SK-N-SH treated with all-trans-retinoic acid at 6 μM for 48 hours (cell line): ENCODE results near the gene KRTAP10-3.

ENCODE experiments used
- ATAC-seq: fragments of 200-7000 bp; cut with Tn5 transposase; 3 replicates; pipeline ENCODE4 v1.9.1; 2020; ENCODE audit warnings: mild to moderate bottlenecking, moderate library complexity
- ARNTL ChIP-seq: fragments of 450-650 bp; formaldehyde crosslinking; IDR thresholded peaks from 2 replicates; pipeline ENCODE4 v1.5.0; 2020; ENCODE audit warnings: low read depth, mild to moderate bottlenecking, moderate library complexity, borderline replicate concordance
- BACH2 ChIP-seq: fragments of 250-450 bp; sonication (Bioruptor Pico); IDR thresholded peaks from 2 replicates; pipeline ENCODE4 v1.9.0; 2021; ENCODE audit warnings: mild to moderate bottlenecking, borderline replicate concordance
- CSDC2 ChIP-seq: fragments of 250-450 bp; sonication (Bioruptor Pico); IDR thresholded peaks from 2 replicates; pipeline ENCODE4 v1.5.0; 2020; ENCODE audit warnings: mild to moderate bottlenecking, moderate library complexity
- GLIS3 ChIP-seq: fragments of 250-450 bp; sonication (Bioruptor Pico); IDR thresholded peaks from 2 replicates; pipeline ENCODE4 v1.5.0; 2020; ENCODE audit warnings: mild to moderate bottlenecking, moderate library complexity
- ISL1 ChIP-seq: fragments of 250-450 bp; sonication (Bioruptor Pico); IDR thresholded peaks from 2 replicates; pipeline ENCODE4 v2.1.2; 2022; ENCODE audit warnings: mild to moderate bottlenecking, moderate library complexity
- OSR1 ChIP-seq: fragments of 250-450 bp; sonication (Bioruptor Pico); IDR thresholded peaks from 2 replicates; pipeline ENCODE4 v1.8.0; 2022; ENCODE audit warnings: moderate library complexity, mild to moderate bottlenecking, inconsistent platforms
- RARB ChIP-seq: fragments of 250-450 bp; sonication (Bioruptor Pico); IDR thresholded peaks from 2 replicates; pipeline ENCODE4 v1.8.0; 2021; ENCODE audit warnings: mild to moderate bottlenecking, moderate library complexity
- SNAI2 ChIP-seq: fragments of 250-450 bp; sonication (Bioruptor Pico); IDR thresholded peaks from 2 replicates; pipeline ENCODE4 v1.5.0; 2020; ENCODE audit warnings: mild to moderate bottlenecking, moderate library complexity
- ZNF70 ChIP-seq: fragments of 450-650 bp; formaldehyde crosslinking; IDR thresholded peaks from 2 replicates; pipeline ENCODE4 v1.5.0; 2020; ENCODE audit warnings: mild to moderate bottlenecking, moderate library complexity
- TF ChIP-seq, protein P1 (sequence below): fragments of 250-450 bp; sonication (Bioruptor Pico); IDR thresholded peaks from 2 replicates; pipeline ENCODE4 v1.5.1; 2021; ENCODE audit warnings: mild to moderate bottlenecking, moderate library complexity
- TF ChIP-seq, protein P2 (sequence below): fragments of 250-450 bp; sonication (Bioruptor Pico); IDR thresholded peaks from 2 replicates; pipeline ENCODE4 v1.5.0; 2020; ENCODE audit warnings: mild to moderate bottlenecking, moderate library complexity
- TF ChIP-seq, protein P3 (sequence below): fragments of 250-450 bp; sonication (Bioruptor Pico); IDR thresholded peaks from 2 replicates; pipeline ENCODE4 v1.8.0; 2020; ENCODE audit warnings: mild to moderate bottlenecking, moderate library complexity, borderline replicate concordance
- TF ChIP-seq, protein P4 (sequence below): fragments of 250-450 bp; sonication (Bioruptor Pico); IDR thresholded peaks from 2 replicates; pipeline ENCODE4 v1.8.0; 2021; ENCODE audit warnings: low read depth, mild to moderate bottlenecking, moderate library complexity, borderline replicate concordance

KRTAP10-3 gene

DNA sequence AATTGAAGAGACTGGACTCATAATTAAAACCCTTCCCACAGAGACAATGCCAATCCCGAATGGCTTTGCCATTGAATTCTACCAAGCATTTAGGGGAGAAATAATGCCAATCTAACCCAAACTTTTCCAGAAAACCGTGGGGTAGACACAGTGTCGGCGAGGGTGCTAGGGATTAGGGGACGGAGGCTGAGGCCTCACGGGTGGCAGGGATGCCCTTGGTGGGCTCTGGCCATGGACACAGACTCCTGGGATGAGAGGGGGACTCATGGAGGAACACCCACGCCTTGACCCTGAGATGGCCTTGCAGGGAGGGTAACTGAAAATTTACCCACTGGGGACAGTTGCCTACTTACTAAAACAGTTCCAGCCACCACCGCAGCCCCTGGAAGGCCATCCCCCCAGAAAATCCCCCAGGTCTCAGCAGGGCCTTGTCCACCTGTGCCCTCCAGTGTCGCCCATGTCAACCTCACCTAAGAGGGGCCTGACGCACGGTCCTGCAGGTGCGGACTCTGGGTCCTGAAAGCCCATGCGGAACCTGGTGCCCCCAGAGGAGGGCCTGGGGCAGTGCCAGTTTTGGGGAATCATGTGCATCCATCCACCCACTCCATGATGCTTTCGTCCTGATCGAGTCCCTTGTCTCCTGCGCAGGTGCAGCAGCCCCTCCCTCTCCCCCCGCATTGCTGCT lies 19.9 kb upstream of the KRTAP10-3 start:
- no peak for ATAC-seq
- TF ChIP-seq, protein P1, sequence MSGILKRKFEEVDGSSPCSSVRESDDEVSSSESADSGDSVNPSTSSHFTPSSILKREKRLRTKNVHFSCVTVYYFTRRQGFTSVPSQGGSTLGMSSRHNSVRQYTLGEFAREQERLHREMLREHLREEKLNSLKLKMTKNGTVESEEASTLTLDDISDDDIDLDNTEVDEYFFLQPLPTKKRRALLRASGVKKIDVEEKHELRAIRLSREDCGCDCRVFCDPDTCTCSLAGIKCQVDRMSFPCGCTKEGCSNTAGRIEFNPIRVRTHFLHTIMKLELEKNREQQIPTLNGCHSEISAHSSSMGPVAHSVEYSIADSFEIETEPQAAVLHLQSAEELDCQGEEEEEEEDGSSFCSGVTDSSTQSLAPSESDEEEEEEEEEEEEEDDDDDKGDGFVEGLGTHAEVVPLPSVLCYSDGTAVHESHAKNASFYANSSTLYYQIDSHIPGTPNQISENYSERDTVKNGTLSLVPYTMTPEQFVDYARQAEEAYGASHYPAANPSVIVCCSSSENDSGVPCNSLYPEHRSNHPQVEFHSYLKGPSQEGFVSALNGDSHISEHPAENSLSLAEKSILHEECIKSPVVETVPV (CRISPR knock-in tag), result no peak
- TF ChIP-seq, protein P2, sequence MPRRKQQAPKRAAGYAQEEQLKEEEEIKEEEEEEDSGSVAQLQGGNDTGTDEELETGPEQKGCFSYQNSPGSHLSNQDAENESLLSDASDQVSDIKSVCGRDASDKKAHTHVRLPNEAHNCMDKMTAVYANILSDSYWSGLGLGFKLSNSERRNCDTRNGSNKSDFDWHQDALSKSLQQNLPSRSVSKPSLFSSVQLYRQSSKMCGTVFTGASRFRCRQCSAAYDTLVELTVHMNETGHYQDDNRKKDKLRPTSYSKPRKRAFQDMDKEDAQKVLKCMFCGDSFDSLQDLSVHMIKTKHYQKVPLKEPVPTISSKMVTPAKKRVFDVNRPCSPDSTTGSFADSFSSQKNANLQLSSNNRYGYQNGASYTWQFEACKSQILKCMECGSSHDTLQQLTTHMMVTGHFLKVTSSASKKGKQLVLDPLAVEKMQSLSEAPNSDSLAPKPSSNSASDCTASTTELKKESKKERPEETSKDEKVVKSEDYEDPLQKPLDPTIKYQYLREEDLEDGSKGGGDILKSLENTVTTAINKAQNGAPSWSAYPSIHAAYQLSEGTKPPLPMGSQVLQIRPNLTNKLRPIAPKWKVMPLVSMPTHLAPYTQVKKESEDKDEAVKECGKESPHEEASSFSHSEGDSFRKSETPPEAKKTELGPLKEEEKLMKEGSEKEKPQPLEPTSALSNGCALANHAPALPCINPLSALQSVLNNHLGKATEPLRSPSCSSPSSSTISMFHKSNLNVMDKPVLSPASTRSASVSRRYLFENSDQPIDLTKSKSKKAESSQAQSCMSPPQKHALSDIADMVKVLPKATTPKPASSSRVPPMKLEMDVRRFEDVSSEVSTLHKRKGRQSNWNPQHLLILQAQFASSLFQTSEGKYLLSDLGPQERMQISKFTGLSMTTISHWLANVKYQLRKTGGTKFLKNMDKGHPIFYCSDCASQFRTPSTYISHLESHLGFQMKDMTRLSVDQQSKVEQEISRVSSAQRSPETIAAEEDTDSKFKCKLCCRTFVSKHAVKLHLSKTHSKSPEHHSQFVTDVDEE (CRISPR knock-in tag), result no peak
- TF ChIP-seq GLIS3 (no peak), CSDC2 (no peak), OSR1 (CRISPR knock-in tag) (no peak)
- TF ChIP-seq, protein P3, sequence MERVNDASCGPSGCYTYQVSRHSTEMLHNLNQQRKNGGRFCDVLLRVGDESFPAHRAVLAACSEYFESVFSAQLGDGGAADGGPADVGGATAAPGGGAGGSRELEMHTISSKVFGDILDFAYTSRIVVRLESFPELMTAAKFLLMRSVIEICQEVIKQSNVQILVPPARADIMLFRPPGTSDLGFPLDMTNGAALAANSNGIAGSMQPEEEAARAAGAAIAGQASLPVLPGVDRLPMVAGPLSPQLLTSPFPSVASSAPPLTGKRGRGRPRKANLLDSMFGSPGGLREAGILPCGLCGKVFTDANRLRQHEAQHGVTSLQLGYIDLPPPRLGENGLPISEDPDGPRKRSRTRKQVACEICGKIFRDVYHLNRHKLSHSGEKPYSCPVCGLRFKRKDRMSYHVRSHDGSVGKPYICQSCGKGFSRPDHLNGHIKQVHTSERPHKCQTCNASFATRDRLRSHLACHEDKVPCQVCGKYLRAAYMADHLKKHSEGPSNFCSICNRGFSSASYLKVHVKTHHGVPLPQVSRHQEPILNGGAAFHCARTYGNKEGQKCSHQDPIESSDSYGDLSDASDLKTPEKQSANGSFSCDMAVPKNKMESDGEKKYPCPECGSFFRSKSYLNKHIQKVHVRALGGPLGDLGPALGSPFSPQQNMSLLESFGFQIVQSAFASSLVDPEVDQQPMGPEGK (CRISPR knock-in tag), result no peak

DNA sequence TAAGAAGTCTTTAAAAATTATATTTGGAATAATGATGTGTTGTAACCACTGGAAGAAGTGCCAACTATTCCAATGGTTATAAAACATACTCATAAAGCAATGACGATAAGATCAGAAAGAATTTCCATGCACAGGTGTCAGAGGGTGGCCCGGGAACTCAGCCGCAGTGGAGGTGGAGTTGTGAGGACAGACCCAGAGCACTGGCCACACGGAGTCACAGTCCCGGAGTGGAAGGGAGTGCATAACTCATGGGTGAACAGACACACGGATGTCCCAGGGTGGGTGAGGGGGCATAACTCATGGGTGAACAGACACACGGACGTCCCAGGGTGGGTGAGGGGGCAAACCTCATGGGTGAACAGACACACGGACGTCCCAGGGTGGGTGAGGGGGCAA lies 17.4 kb upstream of the KRTAP10-3 start:
- ATAC-seq, result no peak
- TF ChIP-seq ISL1 (CRISPR knock-in tag) (no peak), CSDC2 (no peak), SNAI2 (CRISPR knock-in tag) (no peak), OSR1 (CRISPR knock-in tag) (no peak), ARNTL (CRISPR knock-in tag) (no peak), GLIS3 (no peak), RARB (no peak), BACH2 (CRISPR knock-in tag) (no peak), ZNF70 (CRISPR knock-in tag) (no peak)
- TF ChIP-seq, protein P1 (CRISPR knock-in tag), result no peak
- TF ChIP-seq, protein P3 (CRISPR knock-in tag), result no peak
- TF ChIP-seq, protein P4, sequence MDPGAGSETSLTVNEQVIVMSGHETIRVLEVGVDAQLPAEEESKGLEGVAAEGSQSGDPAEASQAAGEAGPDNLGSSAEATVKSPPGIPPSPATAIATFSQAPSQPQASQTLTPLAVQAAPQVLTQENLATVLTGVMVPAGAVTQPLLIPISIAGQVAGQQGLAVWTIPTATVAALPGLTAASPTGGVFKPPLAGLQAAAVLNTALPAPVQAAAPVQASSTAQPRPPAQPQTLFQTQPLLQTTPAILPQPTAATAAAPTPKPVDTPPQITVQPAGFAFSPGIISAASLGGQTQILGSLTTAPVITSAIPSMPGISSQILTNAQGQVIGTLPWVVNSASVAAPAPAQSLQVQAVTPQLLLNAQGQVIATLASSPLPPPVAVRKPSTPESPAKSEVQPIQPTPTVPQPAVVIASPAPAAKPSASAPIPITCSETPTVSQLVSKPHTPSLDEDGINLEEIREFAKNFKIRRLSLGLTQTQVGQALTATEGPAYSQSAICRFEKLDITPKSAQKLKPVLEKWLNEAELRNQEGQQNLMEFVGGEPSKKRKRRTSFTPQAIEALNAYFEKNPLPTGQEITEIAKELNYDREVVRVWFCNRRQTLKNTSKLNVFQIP (CRISPR knock-in tag), result no peak
- TF ChIP-seq, protein P2 (CRISPR knock-in tag), result no peak
